ENCODE results near the gene SNX32. TPM values are rescaled to one million over a fixed set of nuclear protein-coding genes. Genes with fewer than 3 reads are reported as not detected.

The SNX32 gene
- total RNA-seq, 1 donor, result under 0.01 TPM

- no peak for TF ChIP-seq CTCF (IDR thresholded peaks at IDR 0.05; ENCODE audit: insufficient read depth, low read depth, low read length)
- DNase-seq (ENCODE audit: low read depth), result no peak
- no peak overlapping the region for H3K4me3 ChIP-seq (ENCODE audit: low read depth, low read length)
These were observed 48.6 kb downstream of the SNX32 start for GRCh38 chr11:65882120-65883057.

- no peak for TF ChIP-seq CTCF (IDR thresholded peaks at IDR 0.05; ENCODE audit: insufficient read depth, low read depth, low read length)
- no peak overlapping the region for H3K4me3 ChIP-seq (ENCODE audit: low read depth, low read length)
- no peak for DNase-seq (ENCODE audit: low read depth)
These were observed 49.4 kb downstream of the SNX32 start for GRCh38 chr11:65883058-65883761.

GRCh38 chr11:65883786-65884715, 50.3 kb downstream of the SNX32 start:
- H3K4me3 ChIP-seq (ENCODE audit: low read depth, low read length), result no peak overlapping the region
- no peak for DNase-seq (ENCODE audit: low read depth)
- no peak for TF ChIP-seq CTCF (IDR thresholded peaks at IDR 0.05; ENCODE audit: insufficient read depth, low read depth, low read length)

- DNase-seq (ENCODE audit: low read depth), result peak; percentile 74
- TF ChIP-seq CTCF (IDR thresholded peaks at IDR 0.05; ENCODE audit: insufficient read depth, low read depth, low read length), result peak; percentile 99
- no peak overlapping the region for H3K4me3 ChIP-seq (ENCODE audit: low read depth, low read length)
These were observed 50.9 kb downstream of the SNX32 start for GRCh38 chr11:65884716-65885092.

GRCh38 chr11:65885231-65885630, 51.5 kb downstream of the SNX32 start:
- TF ChIP-seq CTCF (IDR thresholded peaks at IDR 0.05; ENCODE audit: insufficient read depth, low read depth, low read length), result no peak
- H3K4me3 ChIP-seq (ENCODE audit: low read depth, low read length), result no peak overlapping the region
- DNase-seq (ENCODE audit: low read depth), result no peak

GRCh38 chr11:65885808-65886536, 52.2 kb downstream of the SNX32 start:
- no peak for TF ChIP-seq CTCF (IDR thresholded peaks at IDR 0.05; ENCODE audit: insufficient read depth, low read depth, low read length)
- no peak for DNase-seq (ENCODE audit: low read depth)

More at GRCh38 chr11:65885808-65886536, 52.2 kb downstream of the SNX32 start:
- H3K4me3 ChIP-seq (ENCODE audit: low read depth, low read length), result no peak overlapping the region

Data from fibroblast of villous mesenchyme (primary cell).